OCI-LY1 (cell line): ENCODE measurements around the gene MOCS1.

ENCODE experiments used
- H2AFZ ChIP-seq: fragments of 200-600 bp; sonication (generic), shearing (Covaris generic); 2 replicates; pipeline ENCODE4 v1.6.0; 2014; ENCODE audit warnings: antibody characterized with exemption, mild to moderate bottlenecking, low read length
- H3F3A ChIP-seq: fragments of 200-600 bp; sonication (generic), shearing (Covaris generic); 2 replicates; pipeline ENCODE4 v1.6.0; 2014; ENCODE audit warnings: mild to moderate bottlenecking, antibody characterized with exemption, low read length, moderate library complexity; ENCODE audit not compliant: insufficient read depth
- H3K27ac ChIP-seq: fragments of 200-600 bp; sonication (generic); 2 replicates; pipeline ENCODE4 v1.5.1; 2014; ENCODE audit warnings: low read length, mixed run types, mild to moderate bottlenecking, low read depth; ENCODE audit not compliant: poor library complexity, severe bottlenecking
- H3K27me3 ChIP-seq: fragments of 200-600 bp; sonication (generic); 2 replicates; pipeline ENCODE4 v1.6.0; 2014; ENCODE audit warnings: antibody characterized with exemption, mild to moderate bottlenecking, low read length, moderate library complexity; ENCODE audit not compliant: insufficient read depth
- H3K36me3 ChIP-seq: fragments of 200-600 bp; sonication (generic); 2 replicates; pipeline ENCODE4 v1.6.1; 2014; ENCODE audit warnings: mild to moderate bottlenecking, antibody characterized with exemption, low read length, moderate library complexity, mixed read lengths; ENCODE audit not compliant: insufficient read depth
- H3K4me1 ChIP-seq: fragments of 200-600 bp; sonication (generic); 2 replicates; pipeline ENCODE4 v1.5.1; 2014; ENCODE audit warnings: mild to moderate bottlenecking, low read length, moderate library complexity; ENCODE audit not compliant: insufficient read depth, severe bottlenecking
- H3K4me2 ChIP-seq: fragments of 200-600 bp; sonication (generic), shearing (Covaris generic); 2 replicates; pipeline ENCODE4 v1.6.1; 2014; ENCODE audit warnings: low read length
- H3K4me3 ChIP-seq: fragments of 200-600 bp; sonication (generic); 2 replicates; pipeline ENCODE4 v1.5.1; 2014; ENCODE audit warnings: low read length, low read depth, mild to moderate bottlenecking, mixed read lengths; ENCODE audit not compliant: poor library complexity, severe bottlenecking
- H3K79me2 ChIP-seq: fragments of 200-600 bp; shearing (Covaris generic); 2 replicates; pipeline ENCODE4 v1.6.1; 2016; ENCODE audit warnings: mixed run types, low read length, mixed read lengths; ENCODE audit not compliant: insufficient read depth
- H3K9ac ChIP-seq: fragments of 200-600 bp; sonication (generic), shearing (Covaris generic); 2 replicates; pipeline ENCODE4 v1.6.1; 2014; ENCODE audit warnings: mild to moderate bottlenecking, low read length, mixed read lengths
- H3K9me2 ChIP-seq: fragments of 200-600 bp; sonication (generic), shearing (Covaris generic); 2 replicates; pipeline ENCODE4 v1.6.1; 2014; ENCODE audit warnings: low read depth, mild to moderate bottlenecking, low read length, mixed read lengths
- H3K9me3 ChIP-seq: fragments of 200-600 bp; shearing (Covaris generic); 2 replicates; pipeline ENCODE4 v1.6.1; 2014; ENCODE audit warnings: low read length, mixed read lengths
- H4K20me1 ChIP-seq: fragments of 200-600 bp; sonication (generic), shearing (Covaris generic); 2 replicates; pipeline ENCODE4 v1.6.0; 2016; ENCODE audit warnings: mild to moderate bottlenecking, low read length; ENCODE audit not compliant: insufficient read depth
- CTCF ChIP-seq: fragments of 200-600 bp; sonication (generic), shearing (Covaris generic); IDR thresholded peaks from 2 replicates; pipeline ENCODE4 v1.5.1; 2017; ENCODE audit warnings: mild to moderate bottlenecking, antibody characterized with exemption, low read length, moderate library complexity, mixed read lengths
- EZH2 ChIP-seq: fragments of 200-600 bp; sonication (generic), shearing (Covaris generic); IDR thresholded peaks from 2 replicates; pipeline ENCODE4 v1.8.0; 2017; ENCODE audit warnings: borderline replicate concordance, mixed run types, mild to moderate bottlenecking, antibody characterized with exemption, low read length, moderate library complexity, mixed read lengths

Gene MOCS1

GRCh38 chr6:39887692-39888450 lies 46.4 kb downstream of the MOCS1 start:
- Histone ChIP-seq H2AFZ (no peak overlapping the region), H3K4me2 (no peak overlapping the region), H3K4me3 (no peak overlapping the region), H4K20me1 (no peaks in the 10 kb centered on the region), H3F3A (no peaks in the 10 kb centered on the region), H3K9me2 (no peaks in the 10 kb centered on the region), H3K9ac (no peak overlapping the region), H3K9me3 (no peaks in the 10 kb centered on the region), H3K36me3 (no peaks in the 10 kb centered on the region), H3K27me3 (no peaks in the 10 kb centered on the region), H3K79me2 (no peaks in the 10 kb centered on the region), H3K27ac (no peak overlapping the region), H3K4me1 (no peaks in the 10 kb centered on the region)
- no peak for TF ChIP-seq EZH2
- no peak for TF ChIP-seq CTCF

GRCh38 chr6:39886871-39887270 lies 47.4 kb downstream of the MOCS1 start:
- Histone ChIP-seq H3K36me3 (no peaks in the 10 kb centered on the region), H3K4me1 (no peaks in the 10 kb centered on the region), H3K27ac (no peak overlapping the region), H3K9me3 (no peaks in the 10 kb centered on the region), H3F3A (no peaks in the 10 kb centered on the region), H3K79me2 (no peaks in the 10 kb centered on the region), H3K9ac (no peak overlapping the region), H3K4me2 (no peak overlapping the region), H3K9me2 (no peaks in the 10 kb centered on the region), H3K27me3 (no peaks in the 10 kb centered on the region), H2AFZ (no peak overlapping the region), H4K20me1 (no peaks in the 10 kb centered on the region), H3K4me3 (no peak overlapping the region)
- TF ChIP-seq CTCF (no peak), EZH2 (no peak)

- no peak overlapping the region for H3K4me2 ChIP-seq
- H3K36me3 ChIP-seq: no peaks in the 10 kb centered on the region
- no peaks in the 10 kb centered on the region for H3K4me1 ChIP-seq
- H3K4me3 ChIP-seq: no peak overlapping the region
- TF ChIP-seq CTCF (no peak), EZH2 (no peak)
- H2AFZ ChIP-seq: no peak overlapping the region
- no peaks in the 10 kb centered on the region for H3K9me2 ChIP-seq
- H3F3A ChIP-seq: no peaks in the 10 kb centered on the region
- H3K9ac ChIP-seq: no peak overlapping the region
- no peaks in the 10 kb centered on the region for H3K27me3 ChIP-seq
- H4K20me1 ChIP-seq: no peaks in the 10 kb centered on the region
- H3K27ac ChIP-seq: no peak overlapping the region
- no peaks in the 10 kb centered on the region for H3K9me3 ChIP-seq
- H3K79me2 ChIP-seq: no peaks in the 10 kb centered on the region
Measured at GRCh38 chr6:39885691-39886090, 48.6 kb downstream of the MOCS1 start.
